BJ (cell line): ENCODE results near the gene LLGL2. TPM values are rescaled to one million over a fixed set of nuclear protein-coding genes. Genes with fewer than 3 reads are reported as not detected.

Experiments
- CTCF ChIA-PET: fragments of 350-600 bp; formaldehyde crosslinking; extraction: SDS; loops from one replicate; lab custom pipeline; 2021; ENCODE audit warnings: antibody characterized with exemption, inconsistent platforms; lab: Yijun Ruan, JAX
- POLR2A ChIA-PET: fragments of 300-600 bp; sonication (Branson Sonifier 250); formaldehyde crosslinking; extraction: SDS; loops from one replicate; lab custom pipeline; 2021; ENCODE audit warnings: antibody characterized with exemption; lab: Charles Lee
- DNase-seq: peaks from one replicate; pipeline ENCODE4 v3.0.0-alpha.2; 2011; ENCODE audit warnings: low read depth
- H3K27me3 ChIP-seq: 2 replicates; pipeline ENCODE4 v1.6.0; 2011; ENCODE audit warnings: low read length; ENCODE audit not compliant: control insufficient read depth, insufficient read depth
- H3K36me3 ChIP-seq: 2 replicates; pipeline ENCODE4 v1.5.1; 2011; ENCODE audit warnings: low read length; ENCODE audit not compliant: control insufficient read depth, insufficient read depth
- H3K4me3 ChIP-seq: 2 replicates; pipeline ENCODE4 v1.5.1; 2011; ENCODE audit warnings: low read depth, mild to moderate bottlenecking, control low read depth, low read length
- polyA plus RNA-seq: library from polyadenylated mRNA; depleted of rRNA; stranded (reverse); fragments of >200 nt; gene quantifications from 2 replicates; pipeline ENCODE4 v1.2.3, GENCODE V29; 2011
- TF ChIP-seq, protein P1 (sequence below): IDR thresholded peaks from 2 replicates; pipeline ENCODE4 v1.5.1; 2011; ENCODE audit warnings: low read depth, mild to moderate bottlenecking, control low read depth, inconsistent platforms, low read length, moderate library complexity; ENCODE audit not compliant: insufficient read depth

The LLGL2 gene
- polyA plus RNA-seq, 1 experiment: 1.6 TPM

DNA sequence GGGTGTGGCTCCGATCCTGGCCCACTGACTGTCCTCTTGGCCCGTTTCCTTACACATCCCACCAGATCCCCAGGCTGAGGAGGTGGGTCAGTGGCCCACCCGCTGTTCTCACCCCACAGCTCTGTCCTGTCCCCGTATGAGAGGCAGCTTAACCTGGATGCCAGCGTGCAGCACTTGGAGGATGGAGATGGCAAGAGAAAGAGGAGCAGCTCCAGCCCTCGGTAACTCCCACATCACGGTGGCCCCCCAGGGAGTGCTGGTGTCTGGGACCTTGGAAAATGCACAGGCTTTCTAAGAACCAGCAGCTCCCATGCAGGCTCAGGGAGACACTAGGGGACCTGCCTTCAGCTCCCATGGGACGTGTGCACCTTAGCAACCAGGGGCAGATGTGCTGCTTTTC, 4.2 kb upstream of the LLGL2 start:
- ChIA-PET CTCF (interaction anchor here (1.0 to 1.2 kb wide), 2 partner anchors 96 to 226 kb away, joined by 3 read pairs; no protein-coding TSS in a partner anchor), POLR2A (no interaction called here)
- TF ChIP-seq, protein P1, sequence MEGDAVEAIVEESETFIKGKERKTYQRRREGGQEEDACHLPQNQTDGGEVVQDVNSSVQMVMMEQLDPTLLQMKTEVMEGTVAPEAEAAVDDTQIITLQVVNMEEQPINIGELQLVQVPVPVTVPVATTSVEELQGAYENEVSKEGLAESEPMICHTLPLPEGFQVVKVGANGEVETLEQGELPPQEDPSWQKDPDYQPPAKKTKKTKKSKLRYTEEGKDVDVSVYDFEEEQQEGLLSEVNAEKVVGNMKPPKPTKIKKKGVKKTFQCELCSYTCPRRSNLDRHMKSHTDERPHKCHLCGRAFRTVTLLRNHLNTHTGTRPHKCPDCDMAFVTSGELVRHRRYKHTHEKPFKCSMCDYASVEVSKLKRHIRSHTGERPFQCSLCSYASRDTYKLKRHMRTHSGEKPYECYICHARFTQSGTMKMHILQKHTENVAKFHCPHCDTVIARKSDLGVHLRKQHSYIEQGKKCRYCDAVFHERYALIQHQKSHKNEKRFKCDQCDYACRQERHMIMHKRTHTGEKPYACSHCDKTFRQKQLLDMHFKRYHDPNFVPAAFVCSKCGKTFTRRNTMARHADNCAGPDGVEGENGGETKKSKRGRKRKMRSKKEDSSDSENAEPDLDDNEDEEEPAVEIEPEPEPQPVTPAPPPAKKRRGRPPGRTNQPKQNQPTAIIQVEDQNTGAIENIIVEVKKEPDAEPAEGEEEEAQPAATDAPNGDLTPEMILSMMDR: no peak
- Histone ChIP-seq H3K36me3 (no peaks in the 10 kb centered on the region; the same call in 1 of the 2 replicates), H3K27me3 (peaks cover 1% of the 10 kb centered on the region; the same call in 1 of the 2 replicates), H3K4me3 (no peak overlapping the region)
- no peak for DNase-seq

DNA sequence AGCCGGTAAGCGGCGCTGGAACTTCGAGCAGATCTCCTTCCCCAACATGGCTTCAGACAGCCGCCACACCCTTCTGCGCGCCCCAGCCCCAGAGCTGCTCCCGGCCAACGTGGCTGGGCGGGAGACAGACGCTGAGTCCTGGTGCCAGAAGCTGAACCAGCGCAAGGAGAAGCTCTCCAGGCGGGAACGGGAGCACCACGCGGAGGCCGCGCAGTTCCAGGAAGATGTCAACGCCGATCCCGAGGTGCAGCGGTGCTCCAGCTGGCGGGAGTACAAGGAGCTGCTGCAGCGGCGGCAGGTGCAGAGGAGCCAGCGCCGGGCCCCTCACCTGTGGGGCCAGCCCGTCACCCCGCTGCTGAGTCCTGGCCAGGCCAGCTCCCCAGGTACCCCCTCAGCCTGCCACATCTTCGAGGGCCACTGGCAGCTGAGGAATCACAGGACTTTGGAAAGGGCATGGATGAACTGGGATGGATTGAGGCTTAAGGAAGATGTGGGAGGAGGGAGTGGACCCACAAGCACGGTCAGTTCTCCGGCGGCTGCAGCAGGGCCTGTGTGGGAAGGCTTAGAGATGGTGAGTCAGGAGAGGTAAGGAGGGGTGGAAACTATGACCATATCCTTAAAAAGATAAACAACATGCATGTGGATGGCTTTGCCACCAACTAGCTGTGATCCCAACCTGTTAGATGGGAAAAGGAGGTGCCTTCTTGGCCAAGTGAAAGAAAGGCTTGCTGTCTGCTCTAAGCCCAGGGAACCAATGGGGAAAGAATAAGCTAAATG, 3.4 kb upstream of the LLGL2 start:
- Histone ChIP-seq H3K27me3 (peaks cover 3% of the 10 kb centered on the region; the same call in 1 of the 2 replicates), H3K36me3 (no peaks in the 10 kb centered on the region; the same call in 1 of the 2 replicates), H3K4me3 (no peak overlapping the region)
- ChIA-PET CTCF (interaction anchor here (1.2 kb wide), 1 partner anchor 226 kb away, joined by 3 read pairs; no protein-coding TSS in a partner anchor), POLR2A (interaction anchor here (0.6 kb wide), 1 partner anchor 258 kb away, joined by 3 read pairs; no protein-coding TSS in a partner anchor)
- DNase-seq: no peak
- TF ChIP-seq, protein P1: no peak

DNA sequence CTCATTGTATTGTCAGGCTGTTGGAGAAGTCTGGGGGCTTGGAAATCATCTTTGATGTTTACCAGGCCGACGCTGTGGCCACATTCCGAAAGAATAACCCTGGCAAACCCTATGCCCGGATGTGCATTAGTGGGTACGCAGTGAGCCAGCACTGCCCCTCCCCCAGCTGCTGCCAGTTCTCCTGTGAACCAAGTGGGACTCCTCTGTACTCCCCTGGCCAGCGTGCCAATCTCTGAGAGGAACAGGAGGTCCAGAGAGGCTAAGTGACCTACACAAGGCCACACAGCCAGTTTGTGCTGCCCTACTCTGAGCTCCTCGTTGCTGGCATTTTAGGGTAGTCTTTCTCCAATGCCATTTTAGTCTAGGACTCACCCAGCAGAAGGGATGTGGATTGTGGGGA, 1.9 kb upstream of the LLGL2 start:
- peaks cover 3% of the 10 kb centered on the region; the same call in 1 of the 2 replicates for H3K27me3 ChIP-seq
- no peaks in the 10 kb centered on the region; the same call in 1 of the 2 replicates for H3K36me3 ChIP-seq
- H3K4me3 ChIP-seq: no peak overlapping the region
- DNase-seq: no peak
- TF ChIP-seq, protein P1: no peak
- ChIA-PET POLR2A (no interaction called here), CTCF (no interaction called here)

DNA sequence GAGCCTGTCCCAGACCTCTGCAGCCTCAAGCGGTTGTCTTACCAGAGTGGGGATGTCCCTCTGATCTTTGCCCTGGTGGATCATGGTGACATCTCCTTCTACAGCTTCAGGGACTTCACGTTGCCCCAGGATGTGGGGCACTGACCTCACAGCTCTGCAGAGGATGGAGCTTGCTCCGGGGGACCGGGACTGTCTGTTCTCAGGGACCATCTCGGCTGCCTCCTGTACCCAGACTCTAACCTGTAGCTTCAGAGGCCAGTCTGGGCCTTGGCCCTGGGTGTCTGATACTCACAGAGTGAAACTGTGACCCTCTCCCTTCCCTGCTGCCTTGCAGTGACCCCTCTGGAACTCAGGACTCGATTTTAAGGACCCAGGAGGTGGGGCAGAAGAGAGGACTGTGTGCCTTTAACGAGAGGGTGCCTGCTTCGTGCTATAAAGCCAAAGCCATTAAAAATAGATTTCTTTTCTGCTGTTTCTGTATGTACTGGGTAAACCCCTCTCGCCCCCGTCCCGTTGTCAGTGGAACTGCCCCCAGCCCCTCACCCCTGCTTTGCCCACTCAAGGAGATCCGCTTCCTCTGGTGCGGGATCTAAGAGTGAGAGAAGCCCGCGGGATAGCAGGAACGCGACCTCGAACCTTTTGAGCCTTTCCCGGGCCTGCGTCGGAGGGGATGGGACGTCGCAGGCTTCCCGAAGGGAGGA, 1.1 kb upstream of the LLGL2 start:
- TF ChIP-seq, protein P1: no peak
- peaks cover 3% of the 10 kb centered on the region; the same call in 1 of the 2 replicates for H3K27me3 ChIP-seq
- peak overlapping the region; percentile 51 for H3K4me3 ChIP-seq
- H3K36me3 ChIP-seq: no peaks in the 10 kb centered on the region; the same call in 1 of the 2 replicates
- POLR2A ChIA-PET: interaction anchor here (0.6 kb wide), 1 partner anchor 227 kb away, joined by 6 read pairs; no protein-coding TSS in a partner anchor
- DNase-seq: no peak
- CTCF ChIA-PET: interaction anchor here (1.0 to 1.4 kb wide), 2 partner anchors 8 to 10 kb away, joined by 4 to 8 read pairs; partner anchors contain the start of gene TSEN54
